ENCODE data around the gene SLC16A11.
"Not testable (repeated sequence)": the region's sequence is repeated elsewhere in the genome, so short reads cannot be mapped to it uniquely, and the experiment has no call there.

DNA sequence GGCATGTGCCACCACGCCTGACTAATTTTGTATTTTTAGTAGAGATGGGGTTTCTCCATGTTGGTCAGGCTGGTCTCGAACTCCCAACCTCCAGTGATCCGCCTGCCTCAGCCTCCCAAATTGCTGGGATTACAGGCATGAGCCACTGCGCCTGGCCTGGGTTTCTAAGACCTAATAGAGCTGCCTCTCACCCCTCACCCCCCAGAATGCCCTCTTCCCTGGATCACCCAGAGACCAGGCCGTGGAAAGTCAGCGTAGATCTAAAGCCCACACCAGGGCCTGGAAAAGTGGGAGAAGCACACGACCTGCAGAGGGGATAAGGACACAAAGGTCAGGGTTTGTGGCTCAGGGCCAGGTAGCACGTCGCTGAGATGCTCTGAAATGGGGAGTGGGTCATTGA is 6.7 kb upstream of the SLC16A11 start:
- TF ChIP-seq, protein P1, sequence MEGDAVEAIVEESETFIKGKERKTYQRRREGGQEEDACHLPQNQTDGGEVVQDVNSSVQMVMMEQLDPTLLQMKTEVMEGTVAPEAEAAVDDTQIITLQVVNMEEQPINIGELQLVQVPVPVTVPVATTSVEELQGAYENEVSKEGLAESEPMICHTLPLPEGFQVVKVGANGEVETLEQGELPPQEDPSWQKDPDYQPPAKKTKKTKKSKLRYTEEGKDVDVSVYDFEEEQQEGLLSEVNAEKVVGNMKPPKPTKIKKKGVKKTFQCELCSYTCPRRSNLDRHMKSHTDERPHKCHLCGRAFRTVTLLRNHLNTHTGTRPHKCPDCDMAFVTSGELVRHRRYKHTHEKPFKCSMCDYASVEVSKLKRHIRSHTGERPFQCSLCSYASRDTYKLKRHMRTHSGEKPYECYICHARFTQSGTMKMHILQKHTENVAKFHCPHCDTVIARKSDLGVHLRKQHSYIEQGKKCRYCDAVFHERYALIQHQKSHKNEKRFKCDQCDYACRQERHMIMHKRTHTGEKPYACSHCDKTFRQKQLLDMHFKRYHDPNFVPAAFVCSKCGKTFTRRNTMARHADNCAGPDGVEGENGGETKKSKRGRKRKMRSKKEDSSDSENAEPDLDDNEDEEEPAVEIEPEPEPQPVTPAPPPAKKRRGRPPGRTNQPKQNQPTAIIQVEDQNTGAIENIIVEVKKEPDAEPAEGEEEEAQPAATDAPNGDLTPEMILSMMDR (IDR thresholded peaks at IDR 0.05) = not testable (repeated sequence)
- not testable (repeated sequence) for TF ChIP-seq EZH2 (IDR thresholded peaks at IDR 0.05; ENCODE audit: borderline replicate concordance, insufficient read depth, low read depth, low read length, poor library complexity, severe bottlenecking)

Data from B cell (primary cell).